ENCODE results near the gene CHD6. TPM values are rescaled to one million over a fixed set of nuclear protein-coding genes. Genes with fewer than 3 reads are reported as not detected.

The CHD6 gene
- total RNA-seq, 6 donors from 2014 or later = 25.4 to 62.9 (median 35.3) TPM

DNA sequence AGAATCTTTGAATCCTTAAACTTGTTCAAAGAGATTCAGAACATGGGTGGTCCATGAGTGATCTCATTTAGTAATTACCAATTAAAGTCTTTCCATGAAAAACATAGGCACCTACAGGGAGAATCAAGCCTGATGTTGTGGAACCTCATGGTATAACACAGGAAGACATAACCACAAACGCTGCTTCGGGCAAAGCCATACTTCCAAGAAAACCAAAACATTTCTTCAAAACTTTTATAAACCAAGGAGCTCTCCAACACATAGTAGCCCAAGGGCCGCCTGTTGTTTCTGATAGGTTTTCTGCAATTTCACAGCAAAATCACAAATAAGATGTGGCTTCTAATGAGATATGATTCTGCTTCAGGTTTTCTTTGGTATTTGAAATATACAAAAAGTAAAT, 2.5 kb downstream of the CHD6 start:
- H3K27ac ChIP-seq = no peak overlapping the region
- no peaks in the 10 kb centered on the region for H3K27me3 ChIP-seq
- 60 to 73% methylated on average over 3 of the region's 3 CpGs for WGBS, 2 donors
- no peaks in the 10 kb centered on the region for H3K9me3 ChIP-seq
- DNase-seq = no peak
- peaks cover 16 to 37% (median 18%) of the 10 kb centered on the region in 4 donors for H3K4me1 ChIP-seq
- no peaks in the 10 kb centered on the region for H3K36me3 ChIP-seq
- no peak for TF ChIP-seq EP300 (IDR thresholded peaks at IDR 0.05)
- TF ChIP-seq POLR2AphosphoS5 (IDR thresholded peaks at IDR 0.05) = no peak
- no peak for TF ChIP-seq POLR2A (IDR thresholded peaks at IDR 0.05)
- TF ChIP-seq, protein P1, sequence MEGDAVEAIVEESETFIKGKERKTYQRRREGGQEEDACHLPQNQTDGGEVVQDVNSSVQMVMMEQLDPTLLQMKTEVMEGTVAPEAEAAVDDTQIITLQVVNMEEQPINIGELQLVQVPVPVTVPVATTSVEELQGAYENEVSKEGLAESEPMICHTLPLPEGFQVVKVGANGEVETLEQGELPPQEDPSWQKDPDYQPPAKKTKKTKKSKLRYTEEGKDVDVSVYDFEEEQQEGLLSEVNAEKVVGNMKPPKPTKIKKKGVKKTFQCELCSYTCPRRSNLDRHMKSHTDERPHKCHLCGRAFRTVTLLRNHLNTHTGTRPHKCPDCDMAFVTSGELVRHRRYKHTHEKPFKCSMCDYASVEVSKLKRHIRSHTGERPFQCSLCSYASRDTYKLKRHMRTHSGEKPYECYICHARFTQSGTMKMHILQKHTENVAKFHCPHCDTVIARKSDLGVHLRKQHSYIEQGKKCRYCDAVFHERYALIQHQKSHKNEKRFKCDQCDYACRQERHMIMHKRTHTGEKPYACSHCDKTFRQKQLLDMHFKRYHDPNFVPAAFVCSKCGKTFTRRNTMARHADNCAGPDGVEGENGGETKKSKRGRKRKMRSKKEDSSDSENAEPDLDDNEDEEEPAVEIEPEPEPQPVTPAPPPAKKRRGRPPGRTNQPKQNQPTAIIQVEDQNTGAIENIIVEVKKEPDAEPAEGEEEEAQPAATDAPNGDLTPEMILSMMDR (IDR thresholded peaks at IDR 0.05) = no peak
- no peak overlapping the region for H3K4me3 ChIP-seq
- ATAC-seq (ENCODE audit: low FRiP score in 2 of 2) = no peak

DNA sequence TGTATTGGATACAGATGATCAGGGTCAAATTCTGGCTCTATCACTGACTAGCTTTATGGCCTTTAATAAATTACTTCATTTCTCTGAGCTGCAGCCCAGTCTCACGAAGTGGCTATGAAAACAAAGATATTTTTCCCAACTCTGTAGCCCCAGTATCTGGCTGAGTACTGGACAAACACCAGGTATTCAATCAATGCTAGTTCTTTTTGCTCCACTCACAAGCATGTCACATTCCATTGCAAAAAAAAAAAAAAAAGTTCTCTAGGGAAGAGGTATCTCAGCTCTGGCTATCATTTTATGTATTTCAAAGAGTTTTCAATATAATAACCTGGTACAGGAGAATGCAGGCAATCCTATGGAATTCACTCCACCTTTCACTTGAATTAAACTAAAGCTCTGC, 3.1 kb downstream of the CHD6 start:
- no peak overlapping the region for H3K4me3 ChIP-seq
- WGBS, 2 donors = 59 to 67% methylated on average over 1 of the region's 1 CpG
- ATAC-seq (ENCODE audit: low FRiP score in 2 of 2) = no peak
- H3K27ac ChIP-seq = no peak overlapping the region
- TF ChIP-seq, protein P1 (IDR thresholded peaks at IDR 0.05) = no peak
- no peak for TF ChIP-seq EP300 (IDR thresholded peaks at IDR 0.05)
- H3K4me1 ChIP-seq = peaks cover 16 to 37% (median 18%) of the 10 kb centered on the region in 4 donors
- H3K27me3 ChIP-seq = no peaks in the 10 kb centered on the region
- no peak for DNase-seq
- H3K9me3 ChIP-seq = no peaks in the 10 kb centered on the region
- H3K36me3 ChIP-seq = no peaks in the 10 kb centered on the region

DNA sequence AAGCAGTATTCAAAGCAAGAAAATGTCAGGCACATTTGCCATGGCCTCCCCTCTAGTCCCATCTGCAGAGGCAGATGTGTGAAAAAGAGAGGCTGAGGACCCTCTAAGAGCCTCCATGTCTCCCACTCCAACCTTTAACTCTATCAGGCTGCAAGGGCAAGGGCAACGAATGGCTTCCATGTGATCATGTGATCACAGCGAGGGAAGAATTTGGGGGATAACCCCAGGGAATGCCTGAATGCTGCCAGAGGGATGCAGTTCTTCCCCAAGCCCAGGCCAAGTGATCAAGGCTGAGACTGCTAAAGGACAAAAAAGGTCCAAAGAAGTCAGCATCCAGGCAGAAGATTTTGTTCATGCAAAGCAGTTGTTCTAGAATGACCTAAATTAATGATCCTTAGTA, 4.9 kb downstream of the CHD6 start:
- TF ChIP-seq POLR2A (IDR thresholded peaks at IDR 0.05) (no peak), EP300 (IDR thresholded peaks at IDR 0.05) (no peak), POLR2AphosphoS5 (IDR thresholded peaks at IDR 0.05) (no peak)
- TF ChIP-seq, protein P1 (IDR thresholded peaks at IDR 0.05) = no peak
- no peaks in the 10 kb centered on the region for H3K9me3 ChIP-seq
- DNase-seq (no peak), ATAC-seq (ENCODE audit: low FRiP score in 2 of 2) (no peak)
- H3K4me1 ChIP-seq = peaks cover 12 to 38% (median 19%) of the 10 kb centered on the region in 4 donors
- no peak overlapping the region for H3K27ac ChIP-seq
- H3K27me3 ChIP-seq = no peaks in the 10 kb centered on the region
- no peaks in the 10 kb centered on the region for H3K36me3 ChIP-seq
- WGBS, 2 donors = 64 to 100% methylated on average over 2 of the region's 2 CpGs
- H3K4me3 ChIP-seq = no peak overlapping the region

DNA sequence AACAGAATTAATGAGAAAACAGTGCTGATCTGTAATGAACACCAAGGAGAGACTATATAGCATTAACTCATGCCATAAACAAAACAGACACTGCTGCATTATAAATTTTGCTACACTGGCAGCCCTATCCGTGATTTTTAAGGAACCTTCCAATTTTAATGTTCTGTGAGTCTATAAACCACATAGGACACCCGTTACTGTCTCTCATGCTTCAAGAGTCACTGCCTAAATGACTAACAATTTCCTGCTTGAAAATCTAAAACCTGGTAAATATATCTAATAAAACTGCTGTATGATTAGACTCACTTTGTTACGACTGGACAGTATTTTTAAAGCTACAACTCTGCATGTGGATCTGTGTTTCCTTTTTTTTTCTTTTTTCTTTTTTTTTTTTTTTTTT, 8.7 kb downstream of the CHD6 start:
- DNase-seq = no peak
- Histone ChIP-seq H3K27me3 (no peaks in the 10 kb centered on the region), H3K27ac (no peak overlapping the region), H3K4me3 (no peak overlapping the region), H3K9me3 (no peaks in the 10 kb centered on the region), H3K4me1 (peaks cover 0 to 16% (median 6%) of the 10 kb centered on the region in 4 donors), H3K36me3 (no peaks in the 10 kb centered on the region)
- TF ChIP-seq POLR2AphosphoS5 (IDR thresholded peaks at IDR 0.05) = no peak
- WGBS, 2 donors = 72 to 74% methylated on average over 3 of the region's 3 CpGs
- ATAC-seq (ENCODE audit: low FRiP score in 2 of 2) = no peak

DNA sequence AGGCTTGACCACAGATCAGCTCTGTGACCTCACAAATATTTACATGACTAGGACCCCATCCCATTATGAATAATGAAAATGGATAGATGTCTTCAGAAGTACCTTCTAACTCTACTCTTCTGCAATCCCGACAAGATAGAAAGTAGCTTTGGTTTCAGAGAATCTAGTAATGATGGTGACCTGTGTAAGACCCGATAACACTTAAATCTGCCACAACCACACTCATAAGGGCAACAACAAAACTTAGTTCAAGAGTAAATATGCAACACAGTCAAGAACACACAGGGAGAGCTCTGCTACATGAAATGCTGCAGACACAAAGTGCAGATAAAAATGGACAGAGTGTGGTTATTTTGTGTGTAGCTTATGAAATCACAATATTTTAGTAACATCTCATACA, 9.6 kb downstream of the CHD6 start:
- H3K4me3 ChIP-seq = no peak overlapping the region
- 87 to 93% methylated on average over 2 of the region's 2 CpGs for WGBS, 2 donors
- H3K36me3 ChIP-seq = no peaks in the 10 kb centered on the region
- DNase-seq (no peak), ATAC-seq (ENCODE audit: low FRiP score in 2 of 2) (no peak)
- no peaks in the 10 kb centered on the region for H3K27me3 ChIP-seq
- H3K9me3 ChIP-seq = no peaks in the 10 kb centered on the region
- TF ChIP-seq, protein P1 (IDR thresholded peaks at IDR 0.05) = no peak
- TF ChIP-seq POLR2AphosphoS5 (IDR thresholded peaks at IDR 0.05) (no peak), POLR2A (IDR thresholded peaks at IDR 0.05) (no peak), EP300 (IDR thresholded peaks at IDR 0.05) (no peak)
- peaks cover 0 to 16% (median 6%) of the 10 kb centered on the region in 4 donors for H3K4me1 ChIP-seq
- no peak overlapping the region for H3K27ac ChIP-seq

Data from upper lobe of left lung (tissue), 6 donors.